ENCODE results near the gene B4GAT1.
"Not testable (repeated sequence)": the region's sequence is repeated elsewhere in the genome, so short reads cannot be mapped to it uniquely, and the experiment has no call there.

B4GAT1 gene
- total RNA-seq = 3.1 to 11.4 (median 6.7) reads per million in 3 experiments

DNA sequence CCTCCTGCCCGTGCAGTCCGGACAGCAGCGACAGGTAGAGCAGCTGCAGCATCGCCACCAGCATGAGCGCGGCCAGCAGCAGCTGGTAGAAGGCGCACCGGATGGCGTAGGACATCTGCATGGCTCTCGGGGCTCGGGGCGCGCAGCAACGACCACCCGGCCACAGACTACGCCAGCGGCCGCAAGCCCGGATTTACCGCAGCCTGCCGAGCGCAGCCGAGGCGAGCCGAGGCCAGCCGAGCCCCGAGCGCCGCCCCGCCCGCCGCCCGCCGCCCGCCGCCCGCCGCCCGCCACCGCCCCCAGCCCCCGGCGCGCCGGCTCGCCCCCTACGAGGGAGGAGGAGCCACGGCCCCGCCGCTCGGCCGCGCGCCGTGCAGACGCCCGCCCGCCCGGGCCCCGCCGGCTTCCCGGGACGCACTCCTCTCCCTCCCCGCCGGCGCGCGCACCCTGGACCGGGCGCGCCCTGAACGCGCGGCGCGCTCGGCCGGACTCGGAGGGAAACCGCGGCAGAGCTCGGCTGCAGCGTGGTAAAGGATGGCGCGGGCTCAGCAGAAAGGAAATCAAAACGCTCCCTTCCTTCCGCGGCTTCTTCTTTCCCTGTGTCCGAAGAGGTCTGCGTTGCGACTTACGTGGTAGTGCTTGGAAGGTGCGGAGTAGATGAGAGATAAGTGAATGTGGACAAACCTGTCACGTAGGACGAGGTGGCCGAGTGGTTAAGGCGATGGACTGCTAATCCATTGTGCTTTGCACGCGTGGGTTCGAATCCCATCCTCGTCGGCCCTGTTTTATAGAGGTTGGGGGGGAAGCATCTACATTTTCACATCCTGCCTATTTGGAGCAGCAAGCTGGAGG lies at the start of gene B4GAT1:
B4GAT1 (minus strand) TSS at position 205 of the 852 bp plus-strand sequence; CDS start at position 121, 84 bp downstream.
- DNase-seq = peak; percentile 81

DNA sequence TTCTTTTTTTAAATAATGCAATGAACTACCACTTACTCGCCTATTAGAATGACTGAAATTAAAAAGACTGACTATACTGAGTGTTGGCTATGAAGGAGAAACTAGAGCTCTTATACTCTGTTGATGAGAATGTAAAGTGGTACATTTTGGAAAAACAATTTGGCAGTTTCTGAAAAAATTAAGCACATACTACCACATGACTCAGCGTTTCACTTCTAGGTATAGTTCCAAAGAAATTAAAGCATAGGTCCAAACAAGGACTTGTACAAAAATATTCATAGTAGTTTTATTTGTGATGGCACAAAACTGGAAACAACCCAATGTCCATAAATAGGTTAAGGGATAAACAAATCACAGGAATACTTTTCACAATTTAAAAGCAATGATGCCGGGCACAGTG lies 46.5 kb upstream of the B4GAT1 start:
- no peak for DNase-seq

DNA sequence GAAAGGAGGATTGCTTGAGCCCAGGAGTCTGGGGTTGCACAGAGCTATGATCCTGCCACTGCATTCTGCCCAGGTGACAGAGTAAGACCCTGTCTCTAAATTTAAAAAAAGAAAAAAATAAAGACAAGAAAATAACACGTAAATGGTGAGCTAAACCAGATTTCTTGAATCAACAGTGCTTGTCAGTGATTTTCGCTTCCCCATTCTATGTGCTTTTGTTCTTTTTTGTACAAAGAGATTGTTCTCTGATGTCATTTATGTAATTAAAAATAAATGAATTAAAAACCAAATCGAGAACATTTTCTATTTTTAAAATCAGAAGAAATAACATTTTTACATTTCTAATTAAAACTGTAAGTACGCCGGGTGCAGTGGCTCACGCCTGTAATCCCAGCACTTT lies 43.9 kb upstream of the B4GAT1 start:
- no peak for DNase-seq

DNA sequence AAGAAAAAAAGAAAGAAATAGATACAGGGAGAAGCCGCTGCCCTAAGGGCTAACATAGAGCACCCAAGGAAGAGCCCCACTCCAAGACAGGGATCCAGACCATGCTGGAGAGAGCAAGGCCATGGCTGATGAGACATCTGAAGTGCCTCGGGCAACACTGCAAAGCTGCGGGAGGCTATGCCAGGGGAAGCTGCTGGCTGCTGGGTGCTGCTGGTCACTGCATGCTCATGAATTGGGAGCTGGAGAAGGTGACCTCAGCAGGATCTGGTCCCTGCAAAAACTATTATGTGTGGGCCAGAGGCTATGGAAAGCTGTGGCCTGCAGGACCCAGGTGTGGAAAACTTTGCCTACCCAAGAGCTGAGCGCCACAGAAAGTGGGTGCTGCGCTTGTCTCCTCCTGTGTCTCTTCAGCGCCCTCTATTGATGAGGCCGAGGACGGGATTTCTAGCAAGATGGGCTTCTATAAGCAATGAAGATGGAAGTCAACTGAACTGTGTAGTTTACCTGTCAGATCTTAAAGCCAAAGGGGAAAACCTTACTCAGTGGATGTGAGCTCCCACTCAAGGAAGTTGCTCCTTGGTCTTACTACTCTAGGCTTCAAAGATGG lies 41.5 kb upstream of the B4GAT1 start:
- peak; percentile 56 for DNase-seq

DNA sequence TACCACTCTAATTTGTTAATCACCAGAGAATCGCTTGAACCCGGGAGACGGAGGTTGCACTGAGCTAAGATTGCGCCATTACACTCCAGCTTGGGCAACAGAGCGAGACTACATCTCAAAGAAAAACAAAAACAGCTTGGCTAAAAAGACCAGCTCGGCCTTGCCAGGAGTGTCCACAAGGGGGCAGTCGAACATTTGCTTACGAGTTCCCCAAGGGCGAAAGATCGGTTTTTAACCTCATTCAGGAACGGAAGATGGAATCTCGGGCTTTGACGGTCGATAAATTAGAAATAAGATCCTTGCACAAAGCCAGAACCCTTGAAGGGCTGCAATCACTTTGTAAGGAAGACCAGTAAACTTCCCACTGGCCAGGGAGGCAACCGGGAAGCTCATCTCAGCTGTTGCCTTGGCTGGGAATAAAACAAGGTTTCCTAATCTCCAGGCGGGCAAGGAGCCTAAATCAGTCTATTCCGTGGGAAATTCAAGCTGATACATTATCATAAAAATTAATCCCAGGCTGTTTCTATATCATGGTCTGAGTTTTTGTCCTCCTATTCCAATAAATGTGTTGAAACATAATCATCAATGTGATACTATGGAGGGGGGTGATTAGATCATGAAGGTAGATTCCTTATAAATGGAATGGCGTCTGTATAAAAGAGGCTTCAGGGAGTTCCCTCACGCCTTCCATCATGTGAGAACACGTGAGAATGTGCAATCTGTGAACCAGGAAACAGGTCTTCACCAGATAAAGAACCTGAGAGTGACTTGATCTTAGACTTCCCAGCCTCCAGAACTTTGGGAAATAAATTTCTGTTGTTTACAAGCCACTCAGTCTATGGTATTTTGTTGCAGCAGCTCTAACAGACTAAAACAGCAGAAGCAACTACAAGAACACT lies 39.0 kb upstream of the B4GAT1 start:
- DNase-seq = peak; percentile 69

DNA sequence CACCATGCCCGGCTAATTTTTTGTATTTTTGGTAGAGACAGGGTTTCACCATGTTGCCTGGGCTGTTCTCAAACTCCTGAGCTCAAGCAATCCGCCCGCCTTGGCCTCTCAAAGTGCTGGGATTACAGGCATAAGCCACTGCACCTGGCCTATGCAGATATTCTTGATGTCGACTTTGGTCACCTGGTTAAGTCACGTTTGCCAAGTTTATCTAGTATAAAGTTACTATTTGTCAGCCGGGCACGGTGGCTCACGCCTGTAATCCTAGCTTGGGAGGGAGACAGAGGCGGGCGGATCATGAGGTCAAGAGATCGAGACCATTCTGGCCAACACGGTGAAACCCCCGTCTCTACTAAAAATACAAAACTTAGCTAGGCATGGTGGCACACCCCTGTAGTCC lies 36.9 kb upstream of the B4GAT1 start:
- not testable (repeated sequence) for DNase-seq

DNA sequence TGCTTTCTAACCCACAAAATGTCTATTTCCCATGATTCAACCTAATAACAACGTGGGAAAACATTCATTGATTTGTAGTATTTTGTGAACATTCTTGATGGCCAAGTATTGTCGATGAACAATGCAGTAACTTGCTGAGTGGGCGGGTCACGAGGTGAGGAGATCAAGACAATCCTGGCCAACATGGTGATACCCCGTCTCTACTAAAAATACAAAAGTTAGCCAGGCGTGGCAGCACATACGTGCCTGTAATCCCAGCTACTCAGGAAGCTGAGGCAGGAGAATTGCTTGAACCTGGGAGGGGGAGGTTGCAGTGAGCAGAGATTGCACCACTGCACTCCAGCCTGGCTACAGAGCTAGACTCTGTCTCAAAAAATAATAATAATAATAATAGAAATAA lies 32.8 kb upstream of the B4GAT1 start:
- not testable (repeated sequence) for DNase-seq

DNA sequence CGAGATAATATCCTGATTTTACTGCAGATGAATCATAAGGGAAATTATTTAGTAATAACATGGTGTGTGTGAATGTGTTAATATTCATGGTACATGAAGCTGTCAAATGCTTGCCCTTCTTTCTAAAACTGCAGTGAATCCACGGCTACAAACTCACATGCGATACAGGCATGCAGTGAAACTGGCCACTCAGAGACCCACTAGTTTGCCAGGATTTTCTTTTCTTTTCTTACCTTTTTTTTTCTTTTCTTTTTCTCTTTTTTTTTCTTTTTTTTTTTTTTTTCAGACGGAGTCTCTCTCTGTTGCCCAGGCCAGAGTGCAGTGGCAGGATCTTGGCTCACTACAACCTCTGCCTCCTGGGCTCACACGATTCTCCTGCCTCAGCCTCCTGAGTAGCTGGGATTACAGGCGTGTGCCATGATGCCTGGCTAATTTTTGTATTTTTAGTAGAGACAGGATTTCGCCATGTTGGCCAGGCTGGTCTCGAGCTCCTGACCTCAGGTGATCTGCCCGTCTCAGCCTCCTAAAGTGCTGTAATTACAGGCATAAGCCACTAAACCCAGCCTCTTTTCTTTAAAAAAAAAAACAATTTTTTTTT lies 26.4 kb upstream of the B4GAT1 start:
- DNase-seq = not testable (repeated sequence)

DNA sequence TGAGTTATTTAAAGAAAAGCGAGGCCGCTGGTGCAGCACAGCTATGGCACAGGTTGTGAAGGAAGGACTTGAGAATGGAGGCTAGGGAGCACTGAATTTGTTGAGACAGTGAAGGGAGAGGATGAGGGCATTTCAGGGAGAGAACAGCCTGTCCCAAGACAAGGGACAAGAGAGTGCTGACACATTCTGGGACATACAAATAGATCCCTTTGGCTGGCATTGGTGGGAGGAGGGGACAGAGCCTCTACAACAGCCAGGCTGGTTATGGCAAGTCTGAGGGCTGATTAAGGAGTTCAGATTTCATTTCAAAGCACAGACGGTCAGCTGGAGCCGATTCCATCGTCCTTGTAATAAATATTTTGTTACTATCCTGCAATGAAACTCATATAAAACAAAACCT lies 25.8 kb upstream of the B4GAT1 start:
- DNase-seq = no peak

DNA sequence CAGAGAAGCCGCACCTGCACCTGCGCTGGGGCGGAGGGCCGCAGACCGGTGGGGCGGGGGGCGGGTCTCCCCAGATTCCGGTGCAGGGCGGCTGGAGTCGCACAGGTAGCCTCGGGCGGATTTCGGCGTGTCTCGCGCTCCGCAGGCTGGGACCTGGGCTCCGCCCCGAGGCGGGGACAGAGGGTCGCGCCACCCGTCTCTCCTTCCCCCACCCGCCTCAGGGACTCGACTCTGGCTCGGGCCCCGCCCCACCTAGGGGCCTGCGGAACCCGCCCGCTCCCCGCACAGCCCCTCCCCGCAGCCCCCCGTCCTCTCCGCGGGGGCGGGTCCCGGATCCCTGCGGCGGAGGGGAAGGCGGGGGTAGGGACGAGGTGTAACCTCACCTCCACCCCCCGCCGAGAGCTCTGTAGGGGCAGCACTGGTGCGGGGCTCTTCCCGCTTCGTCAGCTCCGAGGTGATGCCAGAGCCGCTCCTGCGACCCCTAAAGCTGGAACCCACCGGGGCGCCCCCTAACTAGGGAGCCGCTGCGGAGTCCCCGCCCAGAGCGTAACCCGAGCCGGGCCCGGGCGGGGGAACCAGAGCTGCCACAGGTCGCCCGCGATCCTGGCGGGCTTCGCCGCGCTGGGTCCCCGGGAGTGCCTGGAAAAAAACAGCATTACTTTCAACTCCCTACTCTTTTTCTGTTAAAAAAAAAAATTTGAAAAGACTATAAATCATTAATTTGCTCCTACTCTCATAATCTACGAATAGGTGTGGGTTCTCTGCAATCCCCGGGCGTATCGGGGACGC lies 24.4 kb upstream of the B4GAT1 start, which contains the start of gene SLC29A2:
SLC29A2 (minus strand) TSS at position 134 of the 789 bp plus-strand sequence. CDS start 169 bp downstream, outside the sequence.
- DNase-seq = peak; percentile 70

DNA sequence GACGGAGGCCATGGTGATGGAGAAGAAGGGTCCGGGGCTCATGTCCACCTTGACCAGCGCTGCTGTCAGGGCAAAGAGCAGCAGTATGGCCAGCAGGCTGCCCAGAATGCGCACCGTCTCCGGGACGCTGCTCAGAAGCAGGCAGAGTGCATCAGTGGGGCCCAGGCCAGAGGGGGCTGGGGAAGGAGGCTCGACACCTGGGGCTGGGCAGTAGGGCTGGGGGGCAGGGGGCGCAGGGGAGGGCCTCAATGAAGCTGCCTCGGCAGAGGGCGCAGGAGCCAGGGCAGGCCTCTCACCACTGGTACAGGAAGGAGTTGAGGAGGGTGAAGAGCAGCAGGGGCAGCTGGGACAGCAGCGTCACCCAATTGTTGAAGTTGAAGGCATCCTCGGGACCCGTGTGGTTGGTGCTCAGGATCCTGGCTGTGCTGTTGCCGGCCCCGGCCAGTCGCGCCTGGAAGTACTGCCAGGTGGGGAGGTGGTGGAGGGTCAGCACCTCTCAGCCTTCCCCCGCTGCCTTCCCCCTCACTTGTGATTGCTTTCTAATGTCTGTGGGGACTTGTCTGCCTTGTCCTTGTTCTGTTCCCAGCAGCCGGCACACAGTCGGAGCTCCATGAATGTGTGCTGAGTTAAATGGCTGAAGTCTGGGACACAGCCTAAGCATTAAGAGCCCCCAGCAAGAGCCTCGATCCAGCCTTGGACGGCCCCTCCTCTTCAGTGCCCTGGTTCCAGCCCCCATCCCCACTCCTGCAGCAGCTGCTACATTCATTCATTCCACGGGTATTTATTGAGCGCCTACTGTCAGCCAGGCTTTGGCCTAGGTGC lies 21.9 kb upstream of the B4GAT1 start:
- DNase-seq = no peak

DNA sequence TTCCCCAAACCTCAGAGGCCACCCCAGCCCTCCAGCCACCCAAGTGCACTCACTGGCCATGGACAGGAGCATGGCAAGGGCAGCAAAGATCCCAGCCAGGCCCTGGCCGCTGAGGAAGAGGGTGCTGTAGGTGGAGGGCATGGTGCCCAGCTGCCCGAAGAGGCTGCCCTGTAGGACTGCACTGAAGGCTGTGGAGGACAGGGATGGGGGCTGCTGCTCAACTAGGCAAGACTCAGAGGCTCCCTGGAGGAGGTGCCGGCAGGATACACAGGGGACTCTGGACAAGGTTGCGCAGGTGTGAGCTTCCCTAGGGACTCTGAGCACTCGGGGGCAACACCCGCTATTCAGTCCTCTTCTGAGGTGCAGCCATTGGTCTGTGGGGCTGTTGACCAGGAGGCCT lies 21.1 kb upstream of the B4GAT1 start:
- DNase-seq = no peak

DNA sequence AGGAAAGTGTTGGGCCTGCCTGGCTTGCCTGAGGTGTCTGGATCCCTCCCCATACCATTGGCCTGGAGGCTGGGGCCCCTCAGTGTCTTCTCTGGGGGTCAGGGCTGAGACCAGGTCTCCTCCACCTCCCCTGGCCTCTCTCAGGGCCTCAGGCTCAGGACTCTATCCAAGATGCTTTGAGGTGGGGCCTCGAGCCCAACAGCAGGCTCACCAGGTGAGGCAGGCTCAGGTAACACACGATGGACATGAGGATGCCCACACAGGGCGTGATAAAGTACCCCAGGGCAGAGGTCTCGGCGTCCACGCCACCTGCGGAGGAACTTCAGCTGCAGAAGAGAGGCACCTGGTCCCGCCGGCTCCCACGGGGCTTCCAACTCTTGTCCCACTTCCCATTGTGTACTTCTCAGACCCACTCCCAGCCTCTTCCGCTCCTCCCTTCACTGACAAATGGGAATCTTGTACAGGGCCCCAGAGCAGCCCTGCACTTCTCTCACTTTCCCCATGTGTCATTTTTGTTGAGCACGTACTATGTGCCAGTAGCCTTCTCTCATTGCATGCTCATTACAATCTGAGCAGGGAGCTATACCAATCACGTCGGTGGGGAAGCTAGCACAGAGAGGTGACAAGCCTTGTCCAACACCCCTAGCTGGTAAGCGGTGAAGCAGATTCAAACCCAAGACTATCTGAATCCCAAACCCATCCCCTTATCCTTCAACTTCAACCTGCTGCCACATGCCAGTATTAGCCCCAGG lies 20.3 kb upstream of the B4GAT1 start:
- no peak for DNase-seq

DNA sequence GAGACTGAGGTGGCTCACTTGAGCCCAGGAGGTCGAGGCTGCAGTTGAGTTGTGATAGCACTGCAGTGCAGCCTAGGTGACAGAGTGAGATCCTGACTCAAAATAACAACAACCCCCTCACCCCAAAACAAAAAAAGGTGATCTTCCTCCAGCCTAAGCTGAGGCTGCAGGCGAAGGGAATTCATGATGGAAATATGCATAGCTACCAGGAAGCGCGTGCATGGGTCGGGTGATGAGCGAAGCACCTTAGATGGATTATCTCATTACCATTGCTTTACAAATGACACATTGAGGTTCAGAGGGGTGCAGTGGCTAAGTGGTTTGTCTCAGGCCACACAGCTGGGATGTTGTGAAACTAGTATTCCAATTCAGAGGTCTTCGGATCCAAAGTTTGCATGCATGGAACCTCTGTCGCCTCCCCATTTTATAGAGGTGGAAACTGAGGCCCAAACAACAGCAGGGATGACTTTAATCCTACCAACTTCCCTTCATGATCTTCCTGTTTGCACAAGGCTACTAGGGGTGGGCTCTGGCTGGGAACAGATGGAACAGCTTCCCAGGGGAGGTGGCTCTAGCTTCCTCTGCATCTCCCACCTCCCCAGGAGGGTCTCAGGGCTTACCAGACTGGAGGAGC lies 19.5 kb upstream of the B4GAT1 start:
- no peak for DNase-seq

DNA sequence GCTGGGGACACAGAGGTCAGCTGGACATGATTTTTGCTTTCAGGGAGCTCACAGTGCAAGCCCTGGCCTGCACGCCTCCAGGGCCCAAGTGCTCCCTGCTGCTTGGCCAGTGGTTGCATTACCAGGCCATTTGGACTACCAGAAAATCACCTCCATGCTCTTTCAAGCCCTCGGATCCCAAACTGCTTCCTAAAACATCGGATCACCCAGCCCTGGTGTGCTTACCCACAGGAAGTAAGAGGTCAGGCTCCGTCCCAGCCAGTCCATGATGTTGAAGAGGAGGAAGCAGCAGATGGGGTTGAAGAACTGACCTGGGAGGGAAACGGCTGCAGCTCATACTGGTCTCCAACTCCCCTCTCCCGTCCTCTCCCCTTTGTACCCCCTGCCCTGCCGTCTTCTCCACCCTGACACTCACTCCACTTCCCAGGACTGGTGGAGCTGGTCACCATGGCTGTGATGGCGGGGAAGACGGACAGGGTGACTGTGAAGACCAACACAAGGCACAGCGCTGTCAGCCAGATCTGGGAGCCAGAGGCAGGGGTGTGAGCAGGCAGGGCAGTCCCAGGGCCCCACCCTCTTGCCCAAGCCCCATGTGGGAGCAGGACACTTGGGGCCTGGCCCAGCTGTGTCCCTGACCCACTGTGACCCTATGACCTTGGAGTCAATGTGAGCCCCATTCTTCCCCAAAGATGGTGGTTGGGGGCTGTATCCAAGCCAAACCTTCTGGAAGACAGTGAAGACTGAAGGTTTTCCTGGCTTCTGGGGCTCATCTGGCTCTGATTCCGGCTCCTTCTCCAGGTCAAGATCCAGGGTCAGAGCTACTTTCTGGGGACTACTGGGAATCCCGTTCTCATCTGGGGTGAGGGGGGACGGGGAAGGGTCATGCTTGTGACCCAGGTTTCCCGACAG lies 18.5 kb upstream of the B4GAT1 start:
- DNase-seq = no peak

DNA sequence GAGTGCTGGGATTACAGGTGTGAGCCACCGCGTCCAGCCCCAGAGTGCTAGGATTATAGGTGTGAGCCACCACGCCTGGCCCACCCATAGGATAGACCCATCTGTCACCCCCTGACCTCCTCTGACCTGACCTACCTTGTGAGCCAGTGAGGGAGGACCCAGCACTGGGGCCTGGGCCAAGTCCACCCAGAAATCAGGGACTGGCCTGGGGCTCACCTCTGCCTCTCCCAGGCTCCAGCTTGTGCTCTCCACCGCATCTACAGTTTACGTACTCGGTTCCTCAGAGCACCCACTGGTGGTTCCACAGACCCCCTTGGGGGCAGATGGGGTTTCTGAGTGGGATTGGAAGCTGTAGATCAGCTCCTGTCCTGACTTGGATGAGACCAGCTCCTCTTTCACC lies 17.7 kb upstream of the B4GAT1 start:
- no peak for DNase-seq

DNA sequence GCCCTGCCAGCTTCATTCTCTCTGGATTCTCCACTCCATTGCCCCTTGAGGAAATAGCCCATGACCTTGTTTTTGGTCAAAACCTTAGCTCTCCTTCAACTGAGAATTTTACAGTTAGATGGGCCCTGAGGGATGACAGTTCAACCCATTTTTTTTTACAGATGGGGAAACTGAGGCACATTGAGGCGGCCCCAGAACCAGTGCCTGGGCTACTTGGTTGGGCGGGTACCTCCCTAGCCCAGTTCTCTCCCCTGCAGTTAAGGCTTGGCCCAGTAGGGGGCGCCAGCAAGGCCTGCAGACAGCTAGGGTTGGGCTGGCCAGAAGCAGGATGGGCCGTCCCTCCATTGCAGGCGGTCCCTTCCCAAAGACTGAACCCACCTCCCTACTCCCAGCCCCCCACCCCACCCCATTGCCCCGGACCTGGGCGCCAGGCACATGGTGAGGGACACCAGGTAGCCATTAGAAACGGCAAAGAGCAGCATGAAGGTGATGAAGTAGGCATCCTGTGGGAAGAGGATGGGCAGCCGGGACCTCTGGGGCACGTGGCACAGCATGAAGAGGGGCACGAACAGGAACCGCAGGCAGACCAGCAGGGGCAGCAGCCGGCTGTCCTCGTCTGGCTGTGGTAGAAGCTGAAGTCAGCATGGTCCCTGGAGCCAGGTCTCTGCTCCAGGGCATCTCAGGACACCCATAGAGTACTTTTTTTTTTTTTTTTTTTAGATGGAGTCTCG lies 16.5 kb upstream of the B4GAT1 start:
- peak; percentile 38 for DNase-seq

DNA sequence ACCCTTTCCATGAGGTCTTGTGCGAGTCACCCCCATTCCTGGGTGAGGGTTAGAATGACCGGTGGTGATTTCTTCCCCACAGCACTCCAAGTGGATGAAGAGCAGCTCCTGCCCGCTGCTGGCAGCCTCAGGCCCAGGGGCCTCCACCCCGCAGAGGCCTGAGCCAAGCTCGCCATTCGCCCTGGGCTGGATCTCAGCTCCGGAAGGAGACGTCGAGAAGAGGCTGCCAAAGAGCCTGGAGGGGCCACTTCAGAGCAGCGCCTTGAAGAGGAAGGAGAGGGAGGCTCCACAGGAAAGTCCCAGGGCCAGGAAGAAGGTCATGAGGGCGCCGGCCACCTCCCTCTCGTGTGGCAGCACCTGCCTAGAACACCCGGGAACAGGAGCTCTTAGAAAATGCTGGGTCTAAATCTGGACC lies 15.8 kb upstream of the B4GAT1 start:
- DNase-seq = no peak

All from central memory CD4-positive, alpha-beta T cell (primary cell).